Neural crest cell (in vitro differentiated cells): ENCODE data around the gene ARHGAP9. TPM values are rescaled to one million over a fixed set of nuclear protein-coding genes. Genes with fewer than 3 reads are reported as not detected.

Source experiments
- DNase-seq: peaks from one replicate; pipeline ENCODE4 v3.0.0; 2021; ENCODE audit warnings: low read depth, mixed read lengths, low spot score
- H3K27ac Mint-ChIP-seq: one replicate; pipeline ENCODE4 v1.8.0; 2021; ENCODE audit warnings: mild to moderate bottlenecking, mixed read lengths; ENCODE audit not compliant: unreplicated experiment
- H3K27me3 Mint-ChIP-seq: 2 replicates; pipeline ENCODE4 v1.8.0; 2021; ENCODE audit warnings: low read depth, mild to moderate bottlenecking, mixed read lengths
- H3K36me3 Mint-ChIP-seq: 2 replicates; pipeline ENCODE4 v1.8.0; 2021; ENCODE audit warnings: low read depth, mild to moderate bottlenecking, mixed read lengths
- H3K4me1 Mint-ChIP-seq: 2 replicates; pipeline ENCODE4 v1.8.0; 2021; ENCODE audit warnings: mixed read lengths
- H3K4me3 Mint-ChIP-seq: one replicate; pipeline ENCODE4 v1.8.0; 2021; ENCODE audit warnings: mild to moderate bottlenecking, mixed read lengths
- H3K9me3 Mint-ChIP-seq: 2 replicates; pipeline ENCODE4 v1.8.0; 2021; ENCODE audit warnings: mixed read lengths
- total RNA-seq: library from RNA; stranded (reverse); gene quantifications from 2 replicates; pipeline ENCODE4 v1.2.1, GENCODE V29; 2021
- TF ChIP-seq, protein P1 (sequence below): fragments of 200-600 bp; sonication (generic); conservative IDR thresholded peaks from 2 replicates; pipeline ENCODE4 v1.5.0; 2021; ENCODE audit warnings: antibody characterized with exemption, mild to moderate bottlenecking

Gene ARHGAP9
- total RNA-seq, 1 donor from 2014 or later, result 0.56 TPM

- TF ChIP-seq, protein P1, sequence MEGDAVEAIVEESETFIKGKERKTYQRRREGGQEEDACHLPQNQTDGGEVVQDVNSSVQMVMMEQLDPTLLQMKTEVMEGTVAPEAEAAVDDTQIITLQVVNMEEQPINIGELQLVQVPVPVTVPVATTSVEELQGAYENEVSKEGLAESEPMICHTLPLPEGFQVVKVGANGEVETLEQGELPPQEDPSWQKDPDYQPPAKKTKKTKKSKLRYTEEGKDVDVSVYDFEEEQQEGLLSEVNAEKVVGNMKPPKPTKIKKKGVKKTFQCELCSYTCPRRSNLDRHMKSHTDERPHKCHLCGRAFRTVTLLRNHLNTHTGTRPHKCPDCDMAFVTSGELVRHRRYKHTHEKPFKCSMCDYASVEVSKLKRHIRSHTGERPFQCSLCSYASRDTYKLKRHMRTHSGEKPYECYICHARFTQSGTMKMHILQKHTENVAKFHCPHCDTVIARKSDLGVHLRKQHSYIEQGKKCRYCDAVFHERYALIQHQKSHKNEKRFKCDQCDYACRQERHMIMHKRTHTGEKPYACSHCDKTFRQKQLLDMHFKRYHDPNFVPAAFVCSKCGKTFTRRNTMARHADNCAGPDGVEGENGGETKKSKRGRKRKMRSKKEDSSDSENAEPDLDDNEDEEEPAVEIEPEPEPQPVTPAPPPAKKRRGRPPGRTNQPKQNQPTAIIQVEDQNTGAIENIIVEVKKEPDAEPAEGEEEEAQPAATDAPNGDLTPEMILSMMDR, result peak; percentile 42
- Mint-ChIP-seq H3K27ac (no peak overlapping the region), H3K9me3 (no peaks in the 10 kb centered on the region), H3K36me3 (peaks cover 14% of the 10 kb centered on the region), H3K4me1 (peaks cover 25% of the 10 kb centered on the region), H3K4me3 (peak overlapping the region; percentile 64), H3K27me3 (no peaks in the 10 kb centered on the region)
- no peak for DNase-seq
Measured at GRCh38 chr12:57491393-57492280, 12.0 kb upstream of the ARHGAP9 start.

GRCh38 chr12:57490126-57490525 is 10.5 kb upstream of the ARHGAP9 start:
- TF ChIP-seq, protein P1, result no peak
- Mint-ChIP-seq H3K27me3 (peaks cover 3% of the 10 kb centered on the region), H3K4me3 (peak overlapping the region; percentile 97), H3K36me3 (peaks cover 14% of the 10 kb centered on the region), H3K4me1 (peaks cover 25% of the 10 kb centered on the region), H3K9me3 (no peaks in the 10 kb centered on the region), H3K27ac (no peak overlapping the region)
- no peak for DNase-seq

DNA sequence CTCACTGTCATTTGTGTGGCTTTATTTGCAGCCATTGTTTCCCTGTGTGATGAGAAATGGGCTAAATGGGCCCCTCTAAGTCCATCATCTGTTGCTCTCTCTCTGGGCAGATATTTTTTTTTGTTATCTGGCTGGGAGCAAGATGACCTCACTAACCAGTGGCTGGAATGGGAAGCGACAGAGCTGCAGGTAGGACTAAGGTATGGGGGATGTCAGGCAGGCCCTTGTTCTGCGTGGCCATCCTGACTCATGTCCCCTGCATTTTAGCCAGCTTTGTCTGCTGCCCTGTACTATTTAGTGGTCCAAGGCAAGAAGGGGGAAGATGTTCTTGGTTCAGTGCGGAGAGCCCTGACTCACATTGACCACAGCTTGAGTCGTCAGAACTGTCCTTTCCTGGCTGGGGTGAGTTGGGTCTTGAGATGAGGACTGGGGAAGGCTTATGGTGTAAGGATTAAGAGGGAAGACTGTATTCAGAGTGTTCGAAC is 9.5 kb upstream of the ARHGAP9 start:
- Mint-ChIP-seq H3K36me3 (peaks cover 14% of the 10 kb centered on the region), H3K27me3 (peaks cover 3% of the 10 kb centered on the region), H3K9me3 (no peaks in the 10 kb centered on the region), H3K4me3 (peak overlapping the region; percentile 97), H3K27ac (peak overlapping the region; percentile 96), H3K4me1 (peaks cover 25% of the 10 kb centered on the region)
- TF ChIP-seq, protein P1, result no peak
- no peak for DNase-seq

DNA sequence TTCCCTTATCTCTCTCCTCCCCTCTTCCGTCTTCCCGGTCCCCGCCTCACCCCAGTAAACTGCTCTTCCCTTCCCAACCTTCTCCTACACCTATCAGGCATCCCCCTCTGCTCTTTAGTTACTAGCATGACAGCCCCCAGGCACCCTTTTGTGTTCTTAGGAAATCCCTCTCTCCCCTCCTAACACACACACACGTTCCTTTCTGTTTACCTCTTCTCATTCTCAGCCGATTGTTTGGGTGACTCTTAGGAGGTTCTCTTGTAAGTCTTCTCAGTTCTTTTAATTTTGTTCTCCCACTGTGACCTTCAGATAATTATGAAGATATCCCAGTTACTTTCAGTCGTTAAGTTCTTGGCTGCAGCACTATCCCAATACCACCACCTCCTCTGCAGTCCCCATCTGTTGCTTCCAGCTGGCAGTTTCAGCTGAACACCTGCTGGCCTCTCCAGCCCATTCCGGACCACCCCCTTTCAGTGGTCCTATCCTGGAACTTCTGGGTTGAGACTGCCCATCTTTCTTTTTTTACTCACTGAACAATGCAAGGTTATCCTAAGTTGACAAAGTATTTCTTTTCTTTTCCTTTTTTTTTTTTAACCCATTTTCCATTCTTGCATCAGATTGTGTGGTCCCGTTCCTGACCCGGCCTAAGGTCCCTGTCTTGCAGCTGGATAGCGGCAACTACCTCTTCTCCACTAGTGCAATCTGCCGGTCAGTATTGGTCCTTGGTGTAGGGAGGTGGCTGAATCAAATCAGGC is 8.9 kb upstream of the ARHGAP9 start:
- peak overlapping the region; percentile 97 for H3K4me3 Mint-ChIP-seq
- H3K4me1 Mint-ChIP-seq, result peaks cover 25% of the 10 kb centered on the region
- H3K9me3 Mint-ChIP-seq, result no peaks in the 10 kb centered on the region
- peak overlapping the region; percentile 96 for H3K27ac Mint-ChIP-seq
- DNase-seq, result no peak
- peaks cover 4% of the 10 kb centered on the region for H3K27me3 Mint-ChIP-seq
- peaks cover 14% of the 10 kb centered on the region for H3K36me3 Mint-ChIP-seq
- TF ChIP-seq, protein P1, result no peak

- TF ChIP-seq, protein P1, result no peak
- H3K9me3 Mint-ChIP-seq, result no peaks in the 10 kb centered on the region
- peak within 1 kb of the TSS; percentile 97 for H3K4me3 Mint-ChIP-seq
- DNase-seq, result peak; percentile 77
- H3K4me1 Mint-ChIP-seq, result peaks cover 25% of the 10 kb centered on the region
- H3K27ac Mint-ChIP-seq, result peak within 1 kb of the TSS; percentile 96
- peaks cover 11% of the 10 kb centered on the region for H3K27me3 Mint-ChIP-seq
- peaks cover 11% of the 10 kb centered on the region for H3K36me3 Mint-ChIP-seq
Measured at GRCh38 chr12:57487597-57488401, 8.1 kb upstream of the ARHGAP9 start, which contains the start of gene MARS1. TSS of gene MARS1 (plus strand) at chr12:57488068. CDS start at chr12:57488091, 23 bp downstream.
